ENCODE results near the gene SAMSN1. TPM values are rescaled to one million over a fixed set of nuclear protein-coding genes. Genes with fewer than 3 reads are reported as not detected.

SAMSN1 gene
- total RNA-seq, 4 donors from 2014 or later, result 1.3 to 7.4 (median 1.9) TPM

DNA sequence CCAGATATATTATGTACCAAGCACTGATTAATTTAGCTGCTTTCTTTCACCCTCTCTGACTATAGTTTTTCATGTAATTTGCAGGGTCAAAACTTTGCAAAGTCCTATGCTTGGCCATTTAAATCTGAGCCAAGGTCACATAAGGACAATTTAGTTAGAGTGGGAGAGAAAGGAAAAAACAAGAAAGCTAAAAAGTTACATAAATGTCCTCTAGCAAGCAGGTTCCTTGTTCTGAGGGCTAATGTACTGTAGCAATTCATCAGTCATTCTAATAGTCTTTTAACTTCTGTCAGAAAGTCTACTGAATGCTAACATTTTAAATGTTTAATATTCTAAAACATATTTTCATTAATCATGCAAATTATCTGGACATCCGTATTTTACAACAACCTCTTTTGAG, 68.3 kb downstream of the SAMSN1 start:
- TF ChIP-seq, protein P1, sequence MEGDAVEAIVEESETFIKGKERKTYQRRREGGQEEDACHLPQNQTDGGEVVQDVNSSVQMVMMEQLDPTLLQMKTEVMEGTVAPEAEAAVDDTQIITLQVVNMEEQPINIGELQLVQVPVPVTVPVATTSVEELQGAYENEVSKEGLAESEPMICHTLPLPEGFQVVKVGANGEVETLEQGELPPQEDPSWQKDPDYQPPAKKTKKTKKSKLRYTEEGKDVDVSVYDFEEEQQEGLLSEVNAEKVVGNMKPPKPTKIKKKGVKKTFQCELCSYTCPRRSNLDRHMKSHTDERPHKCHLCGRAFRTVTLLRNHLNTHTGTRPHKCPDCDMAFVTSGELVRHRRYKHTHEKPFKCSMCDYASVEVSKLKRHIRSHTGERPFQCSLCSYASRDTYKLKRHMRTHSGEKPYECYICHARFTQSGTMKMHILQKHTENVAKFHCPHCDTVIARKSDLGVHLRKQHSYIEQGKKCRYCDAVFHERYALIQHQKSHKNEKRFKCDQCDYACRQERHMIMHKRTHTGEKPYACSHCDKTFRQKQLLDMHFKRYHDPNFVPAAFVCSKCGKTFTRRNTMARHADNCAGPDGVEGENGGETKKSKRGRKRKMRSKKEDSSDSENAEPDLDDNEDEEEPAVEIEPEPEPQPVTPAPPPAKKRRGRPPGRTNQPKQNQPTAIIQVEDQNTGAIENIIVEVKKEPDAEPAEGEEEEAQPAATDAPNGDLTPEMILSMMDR (IDR thresholded peaks at IDR 0.05), result no peak
- TF ChIP-seq POLR2A (IDR thresholded peaks at IDR 0.05), result no peak
- Histone ChIP-seq H3K27me3 (no peaks in the 10 kb centered on the region), H3K27ac (no peak overlapping the region), H3K9me3 (no peaks in the 10 kb centered on the region), H3K4me1 (no peaks in the 10 kb centered on the region), H3K4me3 (replicated peaks in 1 of 3) (no peak overlapping the region), H3K36me3 (no peaks in the 10 kb centered on the region)
- intact Hi-C loops (cut with DNase I), result no loop called here
- 66 to 72% methylated on average over 1 of the region's 1 CpG for WGBS, 2 donors
- no peak for DNase-seq

DNA sequence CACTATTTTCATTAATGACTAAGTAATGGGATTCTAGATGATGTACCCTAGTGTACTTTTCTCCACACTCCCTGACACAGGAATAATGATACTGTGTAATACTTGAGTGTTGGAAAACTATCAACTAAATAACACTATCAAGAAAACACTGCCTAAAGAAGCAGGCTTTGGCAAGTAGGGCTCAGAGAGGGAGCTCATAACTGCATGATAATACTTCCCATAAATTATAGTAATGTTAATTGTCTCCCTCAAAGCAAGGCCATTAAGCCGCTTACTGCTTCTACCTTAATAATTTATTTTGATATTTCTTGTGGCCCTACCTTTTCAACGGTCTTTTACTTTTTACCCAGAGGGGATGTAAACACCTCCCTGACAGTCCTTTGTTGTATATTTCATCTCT, 69.0 kb downstream of the SAMSN1 start:
- intact Hi-C loops (cut with DNase I), result no loop called here
- Histone ChIP-seq H3K4me1 (no peaks in the 10 kb centered on the region), H3K27ac (no peak overlapping the region), H3K36me3 (no peaks in the 10 kb centered on the region), H3K4me3 (replicated peaks in 1 of 3) (no peak overlapping the region), H3K9me3 (no peaks in the 10 kb centered on the region), H3K27me3 (no peaks in the 10 kb centered on the region)
- WGBS, 2 donors, result 91 to 92% methylated on average over 2 of the region's 2 CpGs
- DNase-seq, result no peak
- TF ChIP-seq, protein P1 (IDR thresholded peaks at IDR 0.05), result no peak
- TF ChIP-seq POLR2A (IDR thresholded peaks at IDR 0.05), result no peak

DNA sequence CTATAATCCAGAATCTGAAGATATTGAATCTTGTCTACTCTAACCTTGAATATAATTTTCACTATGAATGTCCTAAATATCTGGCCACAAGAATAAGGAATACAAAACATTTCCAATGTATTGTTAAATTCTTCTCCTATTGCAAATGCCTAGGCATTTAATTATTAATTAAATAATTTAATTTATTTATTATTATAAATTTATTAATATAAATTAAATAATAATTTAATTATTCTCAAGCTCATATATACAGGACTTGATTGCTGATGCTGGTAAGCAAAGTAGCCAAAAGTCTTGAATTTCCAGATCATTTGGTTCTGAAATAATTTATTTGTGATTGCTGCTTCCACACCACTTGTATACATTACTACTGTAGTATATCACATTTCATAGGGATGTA, 71.1 kb downstream of the SAMSN1 start:
- intact Hi-C loops (cut with DNase I), result no loop called here
- Histone ChIP-seq H3K36me3 (no peaks in the 10 kb centered on the region), H3K4me3 (replicated peaks in 1 of 3) (no peak overlapping the region), H3K9me3 (no peaks in the 10 kb centered on the region), H3K27me3 (no peaks in the 10 kb centered on the region), H3K4me1 (no peaks in the 10 kb centered on the region), H3K27ac (no peak overlapping the region)
- TF ChIP-seq, protein P1 (IDR thresholded peaks at IDR 0.05), result no peak
- no peak for TF ChIP-seq POLR2A (IDR thresholded peaks at IDR 0.05)
- no peak for DNase-seq

DNA sequence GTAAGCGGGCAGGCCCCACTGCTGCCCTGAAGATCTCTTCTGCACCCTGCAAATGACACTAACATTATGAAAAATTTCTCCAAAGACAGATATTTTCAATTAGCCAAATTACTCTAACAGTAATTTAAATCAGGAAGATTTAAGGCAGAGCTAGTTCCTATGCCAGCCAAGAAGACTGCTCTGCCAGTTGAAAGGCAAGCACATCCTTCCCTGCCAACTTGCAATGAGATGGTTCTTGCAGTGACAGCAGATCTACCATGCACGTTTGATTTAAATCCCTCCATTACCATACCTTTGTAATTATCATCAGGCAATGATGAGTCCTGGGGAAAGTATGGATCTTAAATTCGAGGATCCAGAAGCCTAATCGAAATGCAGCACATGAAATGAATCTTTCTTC, 76.5 kb downstream of the SAMSN1 start:
- no peak overlapping the region for H3K4me3 ChIP-seq (replicated peaks in 1 of 3)
- no peak for DNase-seq
- 70 to 79% methylated on average over 4 of the region's 4 CpGs for WGBS, 2 donors
- H3K27ac ChIP-seq, result no peak overlapping the region
- H3K9me3 ChIP-seq, result no peaks in the 10 kb centered on the region
- H3K27me3 ChIP-seq, result no peaks in the 10 kb centered on the region
- H3K4me1 ChIP-seq, result no peaks in the 10 kb centered on the region
- no peak for TF ChIP-seq POLR2A (IDR thresholded peaks at IDR 0.05)
- TF ChIP-seq, protein P1 (IDR thresholded peaks at IDR 0.05), result no peak
- no peaks in the 10 kb centered on the region for H3K36me3 ChIP-seq
- intact Hi-C loops (cut with DNase I), result no loop called here

DNA sequence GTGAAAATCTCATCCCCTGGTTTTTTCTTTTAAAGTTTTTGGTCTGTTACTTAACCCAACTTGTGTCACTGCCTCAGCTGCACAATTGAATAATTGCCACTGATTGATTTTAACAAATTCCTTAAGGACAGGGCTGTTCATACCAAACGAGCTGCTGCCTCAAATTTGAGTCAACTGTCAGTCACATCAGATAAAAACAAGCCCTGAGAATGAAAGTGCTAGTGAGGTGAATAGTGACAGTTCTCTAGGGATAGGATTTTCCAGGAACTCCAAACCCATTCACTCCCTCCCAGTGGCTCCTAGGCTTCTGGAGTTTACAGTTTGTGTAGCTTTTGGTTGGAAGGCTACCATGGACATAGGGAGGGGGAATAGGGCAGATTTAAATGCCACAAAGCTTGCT, 79.4 kb downstream of the SAMSN1 start:
- H3K9me3 ChIP-seq, result no peaks in the 10 kb centered on the region
- TF ChIP-seq, protein P1 (IDR thresholded peaks at IDR 0.05), result no peak
- TF ChIP-seq POLR2A (IDR thresholded peaks at IDR 0.05), result no peak
- H3K27ac ChIP-seq, result no peak overlapping the region
- H3K27me3 ChIP-seq, result no peaks in the 10 kb centered on the region
- no peak overlapping the region for H3K4me3 ChIP-seq (replicated peaks in 1 of 3)
- H3K36me3 ChIP-seq, result no peaks in the 10 kb centered on the region
- no peaks in the 10 kb centered on the region for H3K4me1 ChIP-seq
- intact Hi-C loops (cut with DNase I), result no loop called here
- 16 to 45% methylated on average over 1 of the region's 1 CpG for WGBS, 2 donors
- no peak for DNase-seq
